DOHH2 (cell line): Measurements from ENCODE around the gene TMEM130.

Experiments used
- H3F3A ChIP-seq: fragments of 200-600 bp; sonication (generic), shearing (Covaris generic); 2 replicates; pipeline ENCODE4 v1.6.0; 2016; ENCODE audit warnings: antibody characterized with exemption, mild to moderate bottlenecking; ENCODE audit not compliant: control insufficient read depth, insufficient read depth
- H3K27ac ChIP-seq: fragments of 200-600 bp; sonication (generic); 2 replicates; pipeline ENCODE4 v1.5.1; 2014; ENCODE audit warnings: low read depth, mild to moderate bottlenecking, low read length, moderate library complexity
- H3K27me3 ChIP-seq: fragments of 200-600 bp; sonication (generic); 2 replicates; pipeline ENCODE4 v1.6.1; 2014; ENCODE audit warnings: mild to moderate bottlenecking, low read length, mixed read lengths; ENCODE audit not compliant: control insufficient read depth
- H3K36me3 ChIP-seq: fragments of 200-600 bp; sonication (generic); 2 replicates; pipeline ENCODE4 v1.6.1; 2014; ENCODE audit warnings: mild to moderate bottlenecking, low read length, moderate library complexity, mixed read lengths; ENCODE audit not compliant: control insufficient read depth
- H3K4me1 ChIP-seq: fragments of 200-600 bp; sonication (generic); 2 replicates; pipeline ENCODE4 v1.6.1; 2014; ENCODE audit warnings: mild to moderate bottlenecking, low read length, mixed read lengths; ENCODE audit not compliant: control insufficient read depth
- H3K4me2 ChIP-seq: fragments of 200-600 bp; sonication (generic); 2 replicates; pipeline ENCODE4 v1.6.0; 2014; ENCODE audit warnings: mild to moderate bottlenecking, low read length, moderate library complexity
- H3K4me3 ChIP-seq: fragments of 200-600 bp; sonication (generic); 2 replicates; pipeline ENCODE4 v1.5.1; 2014; ENCODE audit warnings: mild to moderate bottlenecking, low read length, mixed read lengths
- H3K79me2 ChIP-seq: fragments of 200-600 bp; sonication (generic); 2 replicates; pipeline ENCODE4 v1.6.1; 2014; ENCODE audit warnings: mild to moderate bottlenecking, low read length, mixed read lengths; ENCODE audit not compliant: control insufficient read depth
- H3K9me2 ChIP-seq: fragments of 200-600 bp; sonication (generic); replicated peaks from 2 replicates; pipeline ENCODE4 v1.6.1; 2014; ENCODE audit warnings: mild to moderate bottlenecking, low read length, mixed read lengths; ENCODE audit not compliant: control insufficient read depth
- H3K9me3 ChIP-seq: fragments of 200-600 bp; sonication (generic); 2 replicates; pipeline ENCODE4 v1.6.1; 2014; ENCODE audit warnings: antibody characterized with exemption, low read length, mixed read lengths; ENCODE audit not compliant: control insufficient read depth, insufficient read depth
- H4K20me1 ChIP-seq: fragments of 200-600 bp; sonication (generic); 2 replicates; pipeline ENCODE4 v1.6.0; 2014; ENCODE audit warnings: low read depth, mild to moderate bottlenecking, antibody characterized with exemption, low read length, moderate library complexity; ENCODE audit not compliant: control insufficient read depth, insufficient read depth
- CTCF ChIP-seq: fragments of 200-600 bp; sonication (generic); IDR thresholded peaks from one replicate; pipeline ENCODE4 v1.5.1; 2014; ENCODE audit warnings: antibody characterized with exemption, mild to moderate bottlenecking, low read depth, low read length; ENCODE audit not compliant: poor library complexity, severe bottlenecking
- EZH2phosphoT487 ChIP-seq: fragments of 200-600 bp; sonication (generic); IDR thresholded peaks from 2 replicates; pipeline ENCODE4 v1.6.1; 2017; ENCODE audit warnings: borderline replicate concordance, mild to moderate bottlenecking, antibody characterized with exemption, low read length, moderate library complexity, mixed read lengths

TMEM130 gene

GRCh38 chr7:98908585-98908984, 38.8 kb upstream of the TMEM130 start:
- TF ChIP-seq EZH2phosphoT487 (no peak), CTCF (no peak)
- Histone ChIP-seq H3K4me3 (no peak overlapping the region), H3K9me3 (no peaks in the 10 kb centered on the region), H3K79me2 (no peaks in the 10 kb centered on the region), H3F3A (no peaks in the 10 kb centered on the region), H4K20me1 (0 out of 2 replicates have a peak, but pooled peaks cover 5% of the 10 kb centered on the region), H3K4me1 (no peaks in the 10 kb centered on the region), H3K27ac (no peak overlapping the region), H3K4me2 (no peak overlapping the region), H3K27me3 (no peaks in the 10 kb centered on the region), H3K36me3 (peaks cover 93% of the 10 kb centered on the region), H3K9me2 (no peaks in the 10 kb centered on the region)

- Histone ChIP-seq H3K36me3 (peaks cover 92% of the 10 kb centered on the region), H3K4me2 (no peak overlapping the region), H3K4me3 (no peak overlapping the region), H3K9me2 (no peaks in the 10 kb centered on the region), H3K4me1 (no peaks in the 10 kb centered on the region), H3K27ac (no peak overlapping the region), H3K9me3 (no peaks in the 10 kb centered on the region), H4K20me1 (0 out of 2 replicates have a peak, but pooled peaks cover 5% of the 10 kb centered on the region), H3K79me2 (no peaks in the 10 kb centered on the region), H3F3A (no peaks in the 10 kb centered on the region), H3K27me3 (no peaks in the 10 kb centered on the region)
- peak; percentile 22 for TF ChIP-seq CTCF
- TF ChIP-seq EZH2phosphoT487, result no peak
These were observed 37.8 kb upstream of the TMEM130 start for GRCh38 chr7:98907570-98907969.

- Histone ChIP-seq H3K27ac (no peak overlapping the region), H3K4me1 (no peaks in the 10 kb centered on the region), H3K9me3 (no peaks in the 10 kb centered on the region), H4K20me1 (no peaks in the 10 kb centered on the region), H3K4me3 (no peak overlapping the region), H3K36me3 (peaks cover 94% of the 10 kb centered on the region), H3F3A (no peaks in the 10 kb centered on the region), H3K4me2 (no peak overlapping the region), H3K27me3 (no peaks in the 10 kb centered on the region), H3K9me2 (no peaks in the 10 kb centered on the region), H3K79me2 (no peaks in the 10 kb centered on the region)
- no peak for TF ChIP-seq EZH2phosphoT487
These were observed 33.4 kb upstream of the TMEM130 start for GRCh38 chr7:98903246-98903645.

- Histone ChIP-seq H3K9me3 (no peaks in the 10 kb centered on the region), H3K79me2 (no peaks in the 10 kb centered on the region), H3K4me1 (no peaks in the 10 kb centered on the region), H3K4me2 (no peak overlapping the region), H3K27me3 (no peaks in the 10 kb centered on the region), H3K9me2 (no peaks in the 10 kb centered on the region), H3K27ac (no peak overlapping the region), H3F3A (no peaks in the 10 kb centered on the region), H3K4me3 (no peak overlapping the region), H3K36me3 (peaks cover 94% of the 10 kb centered on the region), H4K20me1 (no peaks in the 10 kb centered on the region)
- no peak for TF ChIP-seq CTCF
- no peak for TF ChIP-seq EZH2phosphoT487
These were observed 32.7 kb upstream of the TMEM130 start for GRCh38 chr7:98902523-98902922.
